Pancreas (tissue), 10 donors: ENCODE data around the gene DNASE1L3. TPM values are rescaled to one million over a fixed set of nuclear protein-coding genes. Genes with fewer than 3 reads are reported as not detected.

Source experiments
- ATAC-seq, 4 donors: fragments of 200-7000 bp; cut with Tn5 transposase; one replicate each; pipeline versions ENCODE4 v1.8.0 to v1.9.1; 2020; ENCODE audit warnings: mild to moderate bottlenecking in 4 of 4, moderate library complexity in 4 of 4
- DNase-seq, 6 donors: peaks; one replicate each; pipeline ENCODE4 v3.0.0-alpha.2; 2020
- FAIRE-seq: peaks from 2 replicates; lab custom pipeline; 2012; peaks lifted over from hg19 to GRCh38; lab: Jason Lieb, UNC
- H3K27ac ChIP-seq, 4 donors: fragments of 200-600 bp; sonication (generic); 1 replicate in 3 of 4; 2 replicates in 1 of 4; pipeline versions ENCODE4 v1.5.0 to v1.8.0; 2020
- H3K27me3 ChIP-seq, 4 donors: fragments of 200-600 bp; one replicate each; pipeline ENCODE4 v1.8.0; 2021
- H3K36me3 ChIP-seq, 3 donors: fragments of 200-600 bp; sonication (generic) in 1 of 3; one replicate each; pipeline versions ENCODE4 v1.5.0 to v1.8.0; 2020 to 2021
- H3K4me1 ChIP-seq, 3 donors: fragments of 200-600 bp; one replicate each; pipeline ENCODE4 v1.8.0; 2021
- H3K4me3 ChIP-seq, 4 donors: fragments of 200-600 bp; sonication (generic) in 2 of 4; one replicate each; pipeline versions ENCODE4 v1.5.0 to v1.8.0; 2020 to 2021
- H3K9me3 ChIP-seq, 4 donors: fragments of 200-600 bp; one replicate each; pipeline ENCODE4 v1.8.0; 2021
- WGBS, 2 donors: extraction: QIAGEN DNeasy Blood & Tissue Kit; methylation state at CpG; one replicate each; pipeline ENCODE4 v1.1.7; 2013; 5-methylcytosine and 5-hydroxymethylcytosine counted together
- intact Hi-C, 3 donors: fragments of 100-400 bp; cut with DNase I; formaldehyde crosslinking; loops; one replicate each; pipeline versions ENCODE4 v1.11.1 to v1.14.2; 2022
- polyA plus RNA-seq, 2 donors: library from polyadenylated mRNA; stranded (reverse); fragments of 200-250 nt; gene quantifications; one replicate each; pipeline ENCODE4 v1.2.3, GENCODE V29; 2013
- total RNA-seq, 6 donors: library from RNA; stranded (reverse); fragmentation: NEBNext Ultra II Directional in 4 of 6; extraction: Animal tissue kit (Norgen Biotek cat#: 25700) in 4 of 6; gene quantifications; one replicate each; pipeline versions ENCODE4 v1.2.1 to v1.2.4, GENCODE V29; 2021 to 2023
- TF ChIP-seq, protein P1 (sequence below), 4 donors: fragments of 200-600 bp; sonication (generic) in 3 of 4; IDR thresholded peaks; one replicate each; pipeline versions ENCODE4 v1.5.0 to v1.8.0; 2021; ENCODE audit warnings: antibody characterized with exemption in 4 of 4
- donor health status: healthy with polysubstance abuse.
- donor health status: DM: no; HTN: no; CAD: no; lungs with moderate emphysema.
- donor health status: DM: no; HTN: no; CAD: no.
- donor health status: control.
- donor health status: control.
- donor health status: Bipolar disorder and iron deficiency.
- donor health status: DM: yes; HTN: yes; CAD: no.
- donor health status: DM: no; HTN: no; CAD: no.
- donor health status: DM: no; HTN: no; CAD: no.
- donor health status: DM: yes; HTN: yes; CAD: no.

The DNASE1L3 gene
- total and polyA plus RNA-seq, 8 donors, result 0.20 to 0.49 (median 0.36) TPM; not detected in 2

DNA sequence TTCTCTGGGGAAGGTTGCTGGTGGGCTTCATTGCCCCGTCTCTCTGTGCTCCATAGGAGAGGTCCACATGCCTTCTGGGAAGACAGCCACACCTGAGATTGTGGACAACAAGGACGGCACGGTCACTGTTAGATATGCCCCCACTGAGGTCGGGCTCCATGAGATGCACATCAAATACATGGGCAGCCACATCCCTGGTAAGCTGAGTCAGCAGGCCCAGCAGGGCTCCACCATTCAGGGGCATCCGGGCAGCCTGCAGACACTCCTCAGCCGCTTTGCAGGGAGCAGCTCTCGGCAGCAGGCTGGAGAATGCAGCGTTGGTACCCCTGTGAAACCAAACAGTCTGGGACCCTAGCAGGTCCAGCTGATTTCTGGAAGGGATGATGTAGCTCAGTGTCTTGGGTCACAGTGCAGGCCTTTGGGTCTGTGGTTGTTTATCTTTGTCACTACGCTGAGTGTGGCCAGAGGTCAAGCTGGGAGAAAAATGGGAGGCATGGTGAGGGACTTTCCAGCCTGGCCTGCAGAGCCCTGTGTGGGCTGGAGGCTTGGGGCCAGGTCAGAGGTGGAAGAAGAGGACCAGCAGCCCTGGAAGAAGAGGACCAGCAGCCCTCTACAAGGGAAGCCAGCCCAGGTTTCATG, 67.2 kb downstream of the DNASE1L3 start:
- TF ChIP-seq, protein P1, sequence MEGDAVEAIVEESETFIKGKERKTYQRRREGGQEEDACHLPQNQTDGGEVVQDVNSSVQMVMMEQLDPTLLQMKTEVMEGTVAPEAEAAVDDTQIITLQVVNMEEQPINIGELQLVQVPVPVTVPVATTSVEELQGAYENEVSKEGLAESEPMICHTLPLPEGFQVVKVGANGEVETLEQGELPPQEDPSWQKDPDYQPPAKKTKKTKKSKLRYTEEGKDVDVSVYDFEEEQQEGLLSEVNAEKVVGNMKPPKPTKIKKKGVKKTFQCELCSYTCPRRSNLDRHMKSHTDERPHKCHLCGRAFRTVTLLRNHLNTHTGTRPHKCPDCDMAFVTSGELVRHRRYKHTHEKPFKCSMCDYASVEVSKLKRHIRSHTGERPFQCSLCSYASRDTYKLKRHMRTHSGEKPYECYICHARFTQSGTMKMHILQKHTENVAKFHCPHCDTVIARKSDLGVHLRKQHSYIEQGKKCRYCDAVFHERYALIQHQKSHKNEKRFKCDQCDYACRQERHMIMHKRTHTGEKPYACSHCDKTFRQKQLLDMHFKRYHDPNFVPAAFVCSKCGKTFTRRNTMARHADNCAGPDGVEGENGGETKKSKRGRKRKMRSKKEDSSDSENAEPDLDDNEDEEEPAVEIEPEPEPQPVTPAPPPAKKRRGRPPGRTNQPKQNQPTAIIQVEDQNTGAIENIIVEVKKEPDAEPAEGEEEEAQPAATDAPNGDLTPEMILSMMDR (IDR thresholded peaks at IDR 0.05), result no peak
- Histone ChIP-seq H3K36me3 (peaks cover 4 to 71% (median 15%) of the 10 kb centered on the region in 3 donors), H3K9me3 (no peaks in the 10 kb centered on the region), H3K27me3 (no peaks in the 10 kb centered on the region), H3K27ac (peak overlapping the region in 1 of 4 donors; percentile 4), H3K4me3 (no peak overlapping the region), H3K4me1 (peaks cover 0 to 19% (median 12%) of the 10 kb centered on the region in 3 donors)
- ATAC-seq, result peak in 2 of 4 donors; percentile 39 to 54
- intact Hi-C loops, result no loop called here
- FAIRE-seq, result no peak
- no peak for DNase-seq
- 85 to 94% methylated on average over 9 of the region's 9 CpGs for WGBS, 2 donors

Other genes with a start within 250 kb of the DNASE1L3 start
- 100 to 1,000 TPM in 2 of 6 donors, 10 to 100 TPM in 4; 85.2 to 109 (median 98.3) TPM for gene FLNB, start 202.6 kb downstream of the DNASE1L3 start, total RNA-seq
- 100 to 1,000 TPM; 104 to 152 TPM for gene FLNB, start 202.6 kb downstream of the DNASE1L3 start, polyA plus RNA-seq
- 1 to 10 TPM in 4 of 6 donors, under 1 TPM in 2; 0.69 to 4.6 (median 2.0) TPM for gene ABHD6, start 26.8 kb upstream of the DNASE1L3 start, total RNA-seq
- 1 to 10 TPM; 2.1 to 5.5 TPM for gene ABHD6, start 26.8 kb upstream of the DNASE1L3 start, polyA plus RNA-seq
- 1 to 10 TPM; 5.0 to 7.7 (median 6.7) TPM for gene RPP14, start 95.3 kb upstream of the DNASE1L3 start, total RNA-seq
- gene RPP14, start 95.3 kb upstream of the DNASE1L3 start, polyA plus RNA-seq, result 1 to 10 TPM; 5.0 to 8.1 TPM
- gene HTD2, start 95.5 kb upstream of the DNASE1L3 start, total RNA-seq, result 1 to 10 TPM; 2.6 to 4.4 (median 3.5) TPM
- gene HTD2, start 95.5 kb upstream of the DNASE1L3 start, polyA plus RNA-seq, result 1 to 10 TPM in 1 of 2 donors, under 1 TPM in 1; 0.68 to 5.5 TPM
- 10 to 100 TPM in 1 of 6 donors, 1 to 10 TPM in 5; 6.1 to 11.2 (median 7.9) TPM for gene PXK, start 121.9 kb upstream of the DNASE1L3 start, total RNA-seq
- 1 to 10 TPM; 3.2 to 6.2 TPM for gene PXK, start 121.9 kb upstream of the DNASE1L3 start, polyA plus RNA-seq
- gene PDHB, start 222.9 kb upstream of the DNASE1L3 start, total RNA-seq, result 10 to 100 TPM; 17.7 to 26.8 (median 23.9) TPM
- gene PDHB, start 222.9 kb upstream of the DNASE1L3 start, polyA plus RNA-seq, result 10 to 100 TPM; 31.1 to 44.9 TPM